GM19239 (cell line): ENCODE results near the gene CRACR2B.

Source experiments
- DNase-seq: peaks from one replicate; pipeline ENCODE4 v3.0.0; 2011; ENCODE audit warnings: low spot score; ENCODE audit not compliant: insufficient read length
- FAIRE-seq: peaks from 2 replicates; lab custom pipeline; 2011; peaks lifted over from hg19 to GRCh38; lab: Jason Lieb, UNC

CRACR2B gene

DNA sequence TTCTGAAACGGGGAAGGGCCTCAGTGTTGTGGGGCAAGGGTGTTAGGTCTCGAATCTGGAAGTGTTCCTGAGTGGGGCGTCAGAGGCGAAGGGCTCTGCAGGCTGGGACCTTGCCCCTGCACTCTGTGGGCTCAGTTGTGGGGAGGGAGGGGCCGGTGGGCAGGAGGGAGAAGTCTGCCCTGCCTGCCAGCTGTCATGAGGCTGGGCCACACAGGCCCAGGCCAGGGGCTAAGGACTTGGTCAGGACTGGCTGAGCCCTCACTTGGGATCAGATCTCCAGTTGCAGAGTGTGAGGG, at the start of gene CRACR2B:
Gene CRACR2B (plus strand): TSS at position 23 of the 296 bp plus-strand sequence. CDS start 689 bp downstream, outside the sequence.
- no peak for FAIRE-seq
- no peak for DNase-seq

DNA sequence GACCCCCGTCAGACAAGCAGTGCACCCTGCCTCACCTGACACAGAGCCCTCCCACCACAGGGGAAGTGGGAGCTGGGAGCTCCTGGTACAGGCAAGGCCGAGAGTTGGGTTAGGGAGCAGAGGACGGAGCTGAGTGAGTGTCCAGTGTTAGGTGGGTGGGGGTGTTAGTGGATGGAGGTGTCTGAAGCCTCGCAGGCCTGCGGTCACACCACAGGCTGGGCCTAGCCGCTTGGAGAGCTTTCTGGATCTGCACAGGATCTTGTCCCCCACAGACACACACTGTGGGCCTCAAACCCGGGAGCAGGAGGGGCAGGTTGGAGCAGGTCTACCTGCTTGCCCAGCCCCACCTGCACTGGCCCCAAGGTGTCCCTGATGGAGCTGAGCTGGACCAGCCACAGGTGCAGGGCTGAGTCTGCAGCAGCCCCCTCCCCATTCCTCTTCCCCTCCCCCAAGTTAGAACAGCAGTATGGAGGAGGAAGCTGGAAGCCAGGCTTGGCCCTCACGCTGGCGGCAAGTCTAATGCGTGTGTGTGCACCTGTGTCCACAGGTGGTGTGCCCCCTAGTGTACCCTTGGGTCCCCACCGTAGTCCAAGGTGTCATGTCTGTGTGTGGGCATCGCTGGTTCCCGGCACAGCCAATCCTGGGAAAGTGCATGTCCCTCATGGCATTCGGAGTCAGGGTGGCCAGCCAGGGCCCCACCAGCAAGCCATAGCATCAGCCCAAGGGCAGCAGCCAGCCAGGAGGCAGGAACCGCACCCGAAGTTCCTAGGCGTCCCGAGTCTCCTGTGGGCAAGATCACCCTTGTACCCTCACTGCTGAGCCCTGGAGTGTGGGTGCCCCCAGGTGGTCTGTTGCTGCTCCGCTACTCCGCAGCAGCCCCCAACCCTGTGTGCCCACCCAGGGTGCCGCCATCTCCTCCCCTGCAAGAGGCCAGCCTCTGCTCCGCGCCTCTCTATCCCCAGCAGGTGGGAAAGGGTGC, 48.5 kb upstream of the CRACR2B start:
- DNase-seq (no peak), FAIRE-seq (no peak)

DNA sequence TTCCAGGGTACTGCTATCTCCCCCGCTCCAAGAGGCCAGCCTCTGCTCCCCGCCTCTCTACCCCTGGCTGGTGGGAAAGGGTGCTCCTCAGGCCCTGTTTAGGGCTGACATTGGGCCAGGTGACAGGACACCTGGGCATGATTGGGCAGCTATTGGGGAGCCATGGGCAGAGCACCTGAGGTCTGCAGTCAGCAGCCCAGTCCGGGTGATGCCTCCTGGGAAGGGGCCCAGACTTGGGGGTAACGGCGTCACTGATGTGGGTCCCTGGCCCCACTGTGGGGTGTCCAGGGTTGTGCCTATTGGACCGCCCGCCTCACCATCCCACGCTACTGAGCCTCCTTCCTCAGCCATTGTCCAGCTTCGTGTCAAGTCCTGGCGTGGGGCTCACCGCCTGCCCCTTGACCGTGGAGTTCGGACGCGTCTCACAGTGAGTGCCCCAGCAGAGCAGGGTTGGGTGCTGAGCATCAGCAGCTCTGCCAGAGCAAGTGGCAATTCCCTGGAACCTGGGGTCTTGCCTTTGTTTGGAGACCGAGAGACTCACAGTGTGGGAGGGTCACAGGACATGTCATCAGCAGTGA, 47.7 kb upstream of the CRACR2B start:
- FAIRE-seq: no peak
- DNase-seq: no peak

DNA sequence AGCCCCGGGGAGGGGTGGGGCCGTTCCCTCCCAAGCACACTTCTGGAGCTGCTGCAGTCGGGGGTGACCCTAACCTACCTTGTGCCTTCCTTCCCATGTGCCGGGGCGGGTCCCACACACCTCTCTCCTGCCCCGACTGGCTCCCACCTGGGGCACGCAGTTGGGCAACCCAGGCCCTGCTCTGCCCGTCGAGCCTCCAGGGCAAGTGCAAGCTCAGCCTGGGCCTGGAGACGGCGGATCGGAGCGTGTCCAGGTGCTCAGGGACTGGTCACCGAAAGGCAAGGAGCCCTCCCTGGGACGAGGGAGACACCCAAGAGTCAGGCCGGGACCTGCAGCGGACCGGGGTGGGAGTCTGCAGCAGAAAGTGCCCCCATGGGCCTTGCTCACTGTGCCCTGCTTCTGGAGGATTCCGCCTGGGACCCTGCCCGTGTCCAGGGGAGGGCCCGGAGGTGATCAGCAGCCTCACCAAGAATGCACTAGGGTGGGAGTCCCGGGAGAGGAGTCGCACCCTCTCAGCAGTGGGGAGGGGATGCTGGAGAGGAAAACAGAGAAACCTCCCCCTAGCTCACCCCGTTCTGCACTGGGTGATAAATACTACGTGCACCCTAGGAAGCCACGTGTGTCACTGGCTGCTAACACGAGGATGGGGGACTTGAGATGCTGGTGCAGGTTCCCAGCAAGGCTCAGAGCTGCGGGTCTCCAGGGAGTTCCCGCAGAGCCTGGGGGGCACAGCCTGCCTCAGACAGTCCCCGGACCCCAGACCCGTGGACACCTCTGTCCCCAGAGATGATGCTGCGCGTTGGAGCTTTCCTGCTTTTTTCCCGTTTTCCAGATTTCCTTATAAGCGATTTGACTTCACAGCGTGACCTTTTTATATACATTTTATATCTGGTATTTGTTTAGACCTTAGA, 45.2 kb upstream of the CRACR2B start:
- FAIRE-seq: no peak

DNA sequence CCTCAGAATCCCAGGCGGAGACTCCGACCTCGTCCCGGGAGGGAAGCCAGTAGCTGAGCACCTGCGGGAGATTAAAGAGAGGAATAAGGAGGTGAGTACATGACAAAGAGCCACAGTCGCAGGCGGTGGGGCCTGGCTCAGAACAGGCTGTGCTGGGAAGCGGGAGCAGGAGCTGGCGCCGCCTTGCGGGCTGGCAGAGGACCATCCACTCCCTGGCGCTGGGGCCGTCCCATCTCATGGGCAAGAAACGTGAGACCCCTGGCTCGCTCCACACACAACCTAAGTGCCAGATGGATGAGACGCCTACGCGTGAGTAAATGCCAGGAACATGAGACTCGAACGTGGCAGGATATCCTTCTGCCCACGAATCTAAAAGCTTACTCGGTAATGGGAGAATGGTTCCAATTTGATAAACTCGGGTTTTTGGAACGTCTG, 44.1 kb upstream of the CRACR2B start:
- FAIRE-seq (no peak), DNase-seq (no peak)

More for the DNA sequence above, 45.2 kb upstream of the CRACR2B start:
- no peak for DNase-seq

DNA sequence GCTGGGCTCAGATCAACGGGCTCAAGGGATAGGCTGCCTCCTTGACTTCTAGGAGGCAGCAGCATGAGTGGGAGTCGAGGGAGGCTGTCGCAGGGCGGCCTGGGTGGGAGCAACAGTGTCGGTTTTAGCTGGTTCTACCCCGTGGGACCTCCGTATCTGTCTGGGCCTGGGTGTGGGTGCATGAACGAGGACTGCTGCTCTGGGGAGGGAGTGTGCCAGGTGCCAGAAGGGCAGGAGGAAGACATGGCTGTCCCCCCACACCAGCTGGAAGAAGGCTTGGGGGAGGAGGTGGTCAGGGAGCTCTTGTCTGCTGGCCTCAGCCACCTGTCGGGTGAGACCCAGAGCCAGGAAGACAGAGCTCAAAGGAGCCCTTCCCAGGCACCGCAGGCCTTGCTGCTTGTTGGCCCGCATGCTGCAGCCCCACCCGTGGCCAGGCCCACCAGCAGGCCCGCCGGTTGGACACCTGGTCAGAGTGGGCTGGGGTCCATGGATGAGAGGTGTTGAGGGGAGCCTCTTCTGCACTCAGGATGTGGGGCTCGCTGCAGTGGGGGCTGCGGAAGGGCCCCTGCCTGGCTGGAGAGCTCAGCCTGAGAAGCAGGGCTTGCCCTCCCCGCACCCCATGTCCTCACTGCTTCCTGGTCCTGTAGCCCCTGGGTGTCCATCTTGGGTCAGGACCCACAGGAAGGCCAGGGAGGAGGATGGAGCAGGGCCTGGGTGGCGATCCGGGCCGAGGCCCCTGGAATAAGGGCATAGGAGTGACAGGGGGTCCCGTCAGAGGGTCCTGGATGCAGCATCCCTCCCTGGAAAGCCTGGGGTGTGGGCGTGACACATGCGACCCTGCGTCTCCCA, 41.3 kb upstream of the CRACR2B start:
- FAIRE-seq (no peak), DNase-seq (no peak)

DNA sequence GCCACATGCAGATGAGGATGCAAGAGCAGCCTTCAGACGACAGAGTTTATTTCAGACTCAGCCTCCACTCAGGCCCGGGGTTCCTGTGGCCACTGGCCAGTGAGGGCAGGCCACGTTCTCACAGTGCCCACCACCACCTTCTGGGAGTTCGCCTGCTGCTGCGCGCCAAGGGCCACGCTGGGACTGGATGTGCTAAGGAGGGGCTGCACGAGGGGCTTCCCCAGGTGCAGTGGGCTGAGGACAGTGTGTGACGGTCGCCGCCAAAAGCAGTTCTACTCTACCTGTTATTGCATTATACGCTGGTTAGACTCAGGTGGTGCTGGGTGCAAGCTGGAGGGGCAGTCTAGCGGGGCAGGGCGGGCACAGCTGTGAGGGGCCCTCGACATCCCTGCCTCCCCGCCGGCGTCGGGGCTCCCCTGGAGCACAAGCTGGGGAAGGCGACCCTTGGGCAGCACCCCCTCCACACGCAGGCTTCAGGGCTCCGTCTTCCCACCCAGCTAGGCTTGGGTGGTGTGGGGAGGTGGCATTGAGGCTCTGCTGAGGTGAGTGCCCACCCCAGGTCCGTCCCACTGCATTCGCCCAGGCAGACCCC, 40.5 kb upstream of the CRACR2B start:
- DNase-seq (no peak), FAIRE-seq (no peak)

DNA sequence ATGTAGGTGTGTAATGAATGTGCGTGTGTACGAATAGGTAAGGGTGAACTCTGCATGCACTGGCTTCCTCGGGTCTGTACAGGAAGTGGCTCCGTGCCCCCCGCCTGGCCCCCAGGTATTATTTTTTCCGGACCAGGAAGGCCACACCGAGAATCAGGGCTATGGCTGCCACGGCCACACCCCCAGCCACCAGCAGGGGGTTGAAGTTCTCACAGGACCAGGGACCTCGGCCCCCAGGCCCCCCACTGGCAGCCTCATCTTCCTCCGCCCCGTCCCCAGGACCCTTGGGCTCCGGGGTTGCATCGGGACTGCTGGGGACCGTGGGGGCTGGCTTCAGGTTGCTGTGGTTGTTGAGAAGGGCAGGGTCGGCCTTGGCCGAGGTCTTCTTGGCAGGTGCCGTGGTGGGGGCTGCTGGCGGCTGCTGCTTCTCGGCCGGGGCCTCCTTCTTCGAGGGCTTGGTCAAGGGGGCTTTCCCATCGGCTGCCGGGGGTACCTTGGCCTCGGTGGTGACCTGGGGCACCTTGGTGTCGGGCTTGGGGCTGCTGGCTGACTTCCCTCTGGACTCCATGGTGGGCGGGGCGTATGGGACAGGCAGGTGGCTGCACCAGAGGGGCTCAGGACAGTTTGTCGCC, 39.6 kb upstream of the CRACR2B start:
- DNase-seq: no peak
- FAIRE-seq: no peak

DNA sequence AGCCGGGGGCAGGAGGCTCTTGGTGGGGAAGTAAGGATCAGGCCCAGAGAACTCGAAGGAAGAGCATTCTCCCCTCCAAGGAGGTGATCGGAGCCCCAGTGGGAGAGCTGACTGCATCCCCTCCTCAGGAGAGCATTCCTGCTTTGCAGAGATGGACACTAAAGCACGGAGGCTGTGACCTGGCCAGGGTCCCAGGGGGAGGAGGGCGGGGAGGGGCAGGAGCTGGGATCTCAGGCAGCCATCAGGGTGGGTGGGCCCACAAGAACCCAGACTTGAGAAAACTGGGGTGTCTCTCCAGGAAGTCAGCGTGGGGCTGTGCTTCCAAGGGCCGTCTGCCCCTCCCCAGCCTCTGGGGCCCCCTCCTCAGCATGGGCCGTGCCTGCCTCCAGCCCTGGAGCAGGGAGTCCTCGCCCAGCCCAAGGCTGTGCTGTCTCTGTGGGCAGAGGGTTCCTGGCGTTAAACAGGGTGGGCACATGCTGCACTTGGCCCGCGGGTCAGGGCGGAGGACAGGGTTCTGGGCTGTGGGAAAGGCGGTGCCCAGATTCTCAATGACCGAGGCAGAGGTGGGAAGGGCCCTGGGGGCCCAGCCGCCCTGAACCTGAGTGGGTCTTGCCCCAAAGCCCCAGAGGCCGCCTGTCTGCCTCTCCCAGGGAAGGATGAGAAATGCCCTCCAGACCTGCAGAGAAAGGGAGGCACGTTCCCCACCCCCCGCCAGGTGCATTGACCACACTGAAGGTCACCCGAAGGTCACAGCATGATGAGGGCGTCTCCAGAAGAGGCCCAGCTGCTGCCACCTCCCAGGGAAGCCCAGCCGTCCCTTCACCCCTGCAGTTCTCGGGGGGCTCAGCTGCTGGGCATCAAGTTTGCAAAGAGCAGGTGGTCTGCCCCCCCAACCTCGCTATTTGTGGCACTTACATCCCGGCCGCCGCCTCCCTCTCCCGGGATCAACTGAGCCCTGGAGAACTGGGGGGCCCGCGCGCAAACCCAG, 38.5 kb upstream of the CRACR2B start:
- FAIRE-seq (no peak), DNase-seq (no peak)

DNA sequence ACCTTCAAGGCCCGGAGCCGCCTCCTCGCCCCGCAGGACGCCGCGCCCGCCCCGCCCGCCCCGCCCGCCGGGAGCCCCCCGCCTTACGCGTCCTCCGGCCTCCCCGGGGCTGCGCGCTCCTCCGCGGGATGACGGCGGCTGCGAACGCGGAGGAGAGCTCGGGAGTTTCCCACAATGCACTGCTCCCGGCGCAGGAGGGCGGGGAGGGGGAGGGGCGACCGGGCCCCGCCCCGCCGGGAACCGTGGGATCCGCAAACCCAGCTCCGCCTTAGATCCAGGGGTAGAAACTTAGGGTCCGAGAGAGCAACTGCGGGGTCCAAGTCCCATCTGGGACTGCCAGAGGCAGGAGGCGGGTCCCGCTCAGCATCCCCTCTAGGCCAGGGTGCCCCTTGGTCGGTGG, 37.8 kb upstream of the CRACR2B start, which contains the start of gene CEND1:
Gene CEND1 (minus strand): TSS at position 148 of the 400 bp plus-strand sequence. CDS start 1,514 bp downstream, outside the sequence.
- DNase-seq (no peak), FAIRE-seq (no peak)

DNA sequence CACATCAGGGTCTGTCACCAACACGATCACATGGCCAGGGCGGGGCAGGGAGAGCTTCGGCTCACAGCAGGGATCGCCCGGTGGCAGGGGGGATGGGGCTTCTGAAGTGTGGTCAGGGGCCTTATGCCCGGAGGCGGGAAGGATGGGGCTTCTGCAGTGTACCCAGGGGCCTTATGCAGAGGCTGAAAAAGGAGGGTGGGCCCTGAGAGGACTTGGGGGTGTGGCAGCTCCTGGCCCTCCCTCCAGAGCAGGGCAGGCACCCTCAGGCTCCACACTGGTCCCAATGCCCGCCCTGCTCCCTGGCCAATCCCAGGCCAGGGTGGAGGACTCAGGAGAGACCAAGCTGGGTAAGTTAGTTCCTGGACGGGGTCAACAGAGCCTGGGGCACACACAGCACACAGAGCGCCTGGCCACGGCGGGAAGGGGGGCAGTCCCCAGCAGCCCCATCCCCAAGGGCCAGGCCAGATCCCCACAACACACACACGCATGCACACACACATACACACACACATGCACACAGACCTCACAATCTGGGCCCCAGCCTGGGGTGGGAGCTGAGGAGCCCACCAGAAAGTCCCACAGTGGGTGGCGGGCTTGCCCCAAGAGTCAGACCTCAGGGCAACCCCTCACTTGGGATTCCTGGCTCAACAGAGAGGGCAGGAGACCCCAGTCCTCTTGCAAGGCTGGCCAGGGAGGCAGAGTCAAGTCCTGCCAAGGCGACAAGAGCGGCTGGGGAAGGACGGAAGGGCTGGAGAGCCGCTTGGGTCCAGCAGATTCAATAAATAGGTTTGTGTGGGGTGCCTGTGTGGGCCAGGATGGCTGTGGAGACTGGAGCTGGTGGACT, 36.8 kb upstream of the CRACR2B start:
- FAIRE-seq (no peak), DNase-seq (no peak)

DNA sequence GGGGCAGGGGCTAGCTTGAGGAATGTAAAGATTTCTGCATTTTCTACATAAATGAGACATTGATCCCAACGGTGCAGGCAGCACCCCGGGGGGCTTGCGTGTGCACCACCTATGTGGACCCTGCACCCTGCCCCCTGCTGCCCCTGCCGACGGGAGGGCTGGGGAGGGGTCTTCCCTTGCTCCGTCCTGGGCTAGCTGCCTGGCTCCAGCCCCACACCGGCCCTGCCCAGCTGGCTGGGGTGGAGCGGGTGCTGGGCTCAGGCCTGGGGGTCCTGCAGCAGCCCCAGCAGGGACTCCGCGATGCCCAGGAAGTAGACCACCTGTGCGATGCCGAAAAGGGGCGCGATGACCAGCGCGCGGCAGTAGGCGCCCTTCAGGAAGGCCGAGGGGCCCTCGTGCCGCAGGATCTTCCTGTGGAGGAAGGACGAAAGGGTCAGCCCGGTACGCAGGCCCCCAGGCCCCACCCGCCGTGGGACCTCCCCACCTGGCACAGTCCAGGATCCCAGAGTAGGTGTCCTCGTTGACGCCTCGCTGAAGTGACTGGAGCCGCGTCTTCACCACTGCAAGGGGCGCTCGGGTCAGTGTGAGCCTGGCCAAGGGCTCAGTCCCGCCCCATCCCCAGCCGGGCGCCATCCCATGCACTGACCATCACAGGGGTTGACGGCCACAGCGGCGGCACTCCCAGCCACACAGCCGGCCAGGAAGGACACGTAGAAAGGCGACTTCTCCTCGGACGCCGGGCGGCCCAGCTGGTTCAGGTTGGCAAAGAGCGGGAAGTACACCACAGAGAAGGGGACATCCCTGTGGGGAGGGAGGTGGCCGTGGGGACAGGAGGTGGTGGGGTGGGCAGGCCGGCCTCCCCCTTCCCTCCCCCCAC, 35.8 kb upstream of the CRACR2B start:
- no peak for FAIRE-seq

DNA sequence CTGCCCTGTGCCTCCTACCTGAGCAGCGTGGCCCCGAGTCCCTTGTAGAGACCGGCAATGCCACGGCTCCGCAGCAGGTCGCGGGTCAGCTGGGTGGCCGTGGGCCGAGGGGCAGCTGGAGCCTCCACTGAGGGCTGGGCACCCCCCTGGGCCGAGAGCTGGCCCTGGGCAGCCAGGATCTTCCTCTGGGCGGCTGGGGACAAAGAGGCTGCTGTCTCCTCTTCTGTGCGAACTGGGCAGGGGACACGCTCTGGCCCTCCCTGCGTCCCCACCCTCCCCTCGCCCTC, 35.2 kb upstream of the CRACR2B start:
- FAIRE-seq (no peak), DNase-seq (no peak)

More for the DNA sequence above, 35.8 kb upstream of the CRACR2B start:
- DNase-seq: no peak

DNA sequence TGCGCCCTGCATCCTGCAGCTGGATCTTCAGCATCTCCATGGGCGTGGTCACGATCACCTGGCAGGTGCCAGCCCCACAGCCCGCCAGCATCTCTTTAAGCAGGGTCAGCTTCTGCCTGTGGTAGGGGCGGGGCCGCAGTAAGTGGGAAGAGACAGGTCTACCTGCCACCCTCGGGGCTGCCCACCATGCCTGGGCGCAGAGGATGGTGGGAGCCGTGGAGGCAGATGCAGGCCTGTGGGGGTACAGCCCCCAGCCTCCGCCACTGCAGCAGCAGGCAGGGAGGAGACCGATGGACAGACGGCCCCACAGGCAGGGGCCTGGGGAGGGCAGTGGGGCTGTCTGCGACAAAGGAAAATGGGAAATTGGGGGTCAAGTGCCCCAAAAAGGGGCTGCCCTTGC, 34.8 kb upstream of the CRACR2B start:
- FAIRE-seq: no peak
- DNase-seq: no peak

DNA sequence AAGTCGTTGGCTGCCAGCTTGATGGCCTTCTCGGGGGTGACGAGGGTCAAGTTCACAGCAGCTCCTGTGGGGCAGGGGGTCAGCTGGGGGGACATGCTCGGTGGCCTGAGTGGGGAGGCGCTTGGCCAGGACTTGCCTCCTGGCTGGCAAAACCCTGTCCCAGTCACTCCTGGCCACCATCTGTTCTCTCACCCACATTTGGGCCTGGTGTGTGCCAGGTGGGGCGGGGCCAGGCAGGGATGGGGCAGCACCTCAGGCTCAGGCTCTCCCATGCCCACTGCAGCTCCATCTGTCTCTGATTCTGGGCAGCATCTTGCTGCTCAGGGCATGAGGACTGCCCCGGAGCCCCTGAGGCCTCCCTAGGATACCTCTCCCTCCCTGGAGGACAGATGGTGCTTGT, 34.2 kb upstream of the CRACR2B start:
- FAIRE-seq (no peak), DNase-seq (no peak)
